Measurements from ENCODE around the gene NOS3. TPM values are rescaled to one million over a fixed set of nuclear protein-coding genes. Genes with fewer than 3 reads are reported as not detected.
A peak's percentile ranks its signal among the peaks of the same experiment; 100 is the strongest.

NOS3 gene
- polyA plus RNA-seq, 1 of the 3 experiments (the other 2 are of a cell fraction): 0.41 TPM

GRCh38 chr7:150969475-150969874, 21.3 kb upstream of the NOS3 start:
- ChIA-PET POLR2A (interaction anchor here (1.4 to 4.3 kb wide), 3 partner anchors 10 to 181 kb away, joined by 3 to 26 read pairs (median 15); no protein-coding TSS in a partner anchor), CTCF (interaction anchor here (0.8 to 27.1 kb wide), 15 partner anchors 8 to 521 kb away, joined by 3 to 761 read pairs (median 7); no protein-coding TSS in a partner anchor)
- 59% methylated on average over 7 of the region's 7 CpGs for WGBS (ENCODE audit: low lambda C conversion rate)
- H3K79me2 ChIP-seq (ENCODE audit: insufficient read depth): no peaks in the 10 kb centered on the region
- H3K9me3 ChIP-seq: no peaks in the 10 kb centered on the region
- H3K4me3 ChIP-seq (ENCODE audit: low read depth in 2 of 2, low read length in 1 of 2): no peak overlapping the region
- DNase-seq: no peak
- no peaks in the 10 kb centered on the region for H3K36me3 ChIP-seq (replicated peaks in 1 of 2; ENCODE audit: control insufficient read depth in 1 of 2, insufficient read depth in 2 of 2, low read length in 1 of 2)
- no peak overlapping the region for H2AFZ ChIP-seq (ENCODE audit: low read depth)
- peak overlapping the region in 1 of 2 experiments; percentile 100; a peak in 1 of 4 replicates for H3K27ac ChIP-seq (ENCODE audit: low read depth in 2 of 2, low read length in 1 of 2)
- no peaks in the 10 kb centered on the region for H3F3A ChIP-seq (replicated peaks; ENCODE audit: insufficient read depth)
- H3K4me1 ChIP-seq (ENCODE audit: control insufficient read depth in 1 of 2, insufficient read depth in 2 of 2, low read depth in 1 of 2, low read length in 1 of 2): peaks cover 0 to 93% of the 10 kb centered on the region in 2 experiments; a peak in 2 of 4 replicates
- peaks cover 71% of the 10 kb centered on the region for H3K27me3 ChIP-seq (ENCODE audit: insufficient read depth)
- no peaks in the 10 kb centered on the region for H4K20me1 ChIP-seq (ENCODE audit: insufficient read depth)
- H3K4me2 ChIP-seq: no peak overlapping the region
- H3K9ac ChIP-seq: no peak overlapping the region
- TF ChIP-seq TEAD4 (IDR thresholded peaks at IDR 0.05; ENCODE audit: borderline replicate concordance, insufficient read depth) (no peak), GABPA (IDR thresholded peaks at IDR 0.05; ENCODE audit: low read depth) (no peak), CHD2 (IDR thresholded peaks at IDR 0.05; ENCODE audit: low read length, partially characterized antibody) (no peak), SMC3 (IDR thresholded peaks at IDR 0.05; ENCODE audit: low read depth, low read length) (no peak), MEF2A (IDR thresholded peaks at IDR 0.05; ENCODE audit: borderline replicate concordance, low read depth) (no peak), ZBTB33 (IDR thresholded peaks at IDR 0.05; ENCODE audit: borderline replicate concordance, low read depth) (no peak), RAD21 (IDR thresholded peaks at IDR 0.05; ENCODE audit: low read length) (no peak), RCOR1 (IDR thresholded peaks at IDR 0.05; ENCODE audit: low read length) (no peak), IRF3 (IDR thresholded peaks at IDR 0.05; ENCODE audit: low read depth, low read length) (no peak), YY1 (IDR thresholded peaks at IDR 0.05; ENCODE audit: low read depth) (no peak), NRF1 (IDR thresholded peaks at IDR 0.05; ENCODE audit: low read depth, low read length) (no peak), ELF1 (IDR thresholded peaks at IDR 0.05) (no peak), REST (IDR thresholded peaks at IDR 0.05; ENCODE audit: low read depth, low read length) (no peak), POLR2AphosphoS5 (IDR thresholded peaks at IDR 0.05; ENCODE audit: low read depth, low read length) (no peak), USF1 (IDR thresholded peaks at IDR 0.05; ENCODE audit: borderline replicate concordance, low read depth) (no peak), TAF1 (IDR thresholded peaks at IDR 0.05; ENCODE audit: borderline replicate concordance, low read depth, low read length) (no peak)
- no peaks in the 10 kb centered on the region for H3K9me2 ChIP-seq
